ENCODE measurements around the gene LSAMP. TPM values are rescaled to one million over a fixed set of nuclear protein-coding genes. Genes with fewer than 3 reads are reported as not detected.
A peak's percentile ranks its signal among the peaks of the same experiment; 100 is the strongest.

The LSAMP gene
- total and polyA plus RNA-seq, 9 of the 15 experiments (the other 6 are each of a cell fraction or from before 2014, with no cell fraction given) = 0.09 to 0.11 TPM; not detected in 7

- H3K4me2 ChIP-seq (ENCODE audit: insufficient read depth, low read length) = no peak overlapping the region
- CTCF ChIA-PET (ENCODE audit: low intra/inter-chr PET ratio) = no interaction called here
- no peaks in the 10 kb centered on the region for H3K79me2 ChIP-seq (ENCODE audit: control insufficient read depth, insufficient read depth, low read length)
- POLR2A ChIA-PET = no interaction called here
- H2AFZ ChIP-seq (ENCODE audit: low read depth, low read length) = peak overlapping the region; percentile 40; the same call in 1 of the 2 replicates
- no TSS peak for BruUV-seq (replicated peaks)
- in situ Hi-C loops (cut with MboI) = no loop called here
- H3K4me1 ChIP-seq (replicated peaks in 1 of 2; ENCODE audit: control insufficient read depth in 2 of 2, insufficient read depth in 2 of 2, low read length in 2 of 2) = no peaks in the 10 kb centered on the region; a peak in 1 of 5 replicates
- intact Hi-C loops (cut with micrococcal nuclease) = no loop called here
- DNase-seq (ENCODE audit: extremely low read depth in 1 of 4, low spot score in 3 of 4) (peak; percentile 28 to 52 (median 36)), ATAC-seq (peak; percentile 78), FAIRE-seq (peak; percentile 70)
- no peak overlapping the region for H3K4me3 ChIP-seq
- no peaks in the 10 kb centered on the region for H3K9me3 ChIP-seq (replicated peaks; ENCODE audit: control insufficient read depth, insufficient read depth, low read depth, low read length)
- no peaks in the 10 kb centered on the region for H3K9me1 ChIP-seq (ENCODE audit: control insufficient read depth, insufficient read depth, low read length)
- no peaks in the 10 kb centered on the region for H3K27me3 ChIP-seq (ENCODE audit: control insufficient read depth in 2 of 2, insufficient read depth in 2 of 2, low read length in 2 of 2)
- no peak overlapping the region for H3K27ac ChIP-seq (ENCODE audit: extremely low read depth, low read depth, low read length)
- WGBS (ENCODE audit: insufficient coverage, low coverage, missing lambda C conversion rate) = 5% methylated on average over 2 of the region's 3 CpGs
- no peaks in the 10 kb centered on the region for H3K36me3 ChIP-seq (ENCODE audit: control insufficient read depth, insufficient read depth, low read length)
- no peak overlapping the region for H3K9ac ChIP-seq (ENCODE audit: insufficient read depth in 1 of 2, low read depth in 2 of 2, low read length in 2 of 2)
- no peaks in the 10 kb centered on the region for H4K20me1 ChIP-seq (replicated peaks; ENCODE audit: control insufficient read depth, insufficient read depth, low read length)
- TF ChIP-seq ZNF277 (CRISPR knock-in tag; IDR thresholded peaks at IDR 0.05; ENCODE audit: borderline replicate concordance) (no peak), DPF2 (IDR thresholded peaks at IDR 0.05) (peak; percentile 74), AFF1 (IDR thresholded peaks at IDR 0.05; ENCODE audit: low read depth in 1 of 2, partially characterized antibody in 2 of 2) (no peak), SMARCE1 (IDR thresholded peaks at IDR 0.05) (peak; percentile 77), SMARCA4 (IDR thresholded peaks at IDR 0.05) (peak; percentile 76), NFE2 (IDR thresholded peaks at IDR 0.05; ENCODE audit: low read depth) (0 out of 2 replicates have a peak, but pooled peaks have one; percentile 20), CHD2 (IDR thresholded peaks at IDR 0.05; ENCODE audit: low read depth, low read length) (no peak), CREM (IDR thresholded peaks at IDR 0.05; ENCODE audit: low read depth) (0 out of 2 replicates have a peak, but pooled peaks have one; percentile 12), JUNB (CRISPR knock-in tag; conservative IDR thresholded peaks at IDR 0.05) (peak; percentile 87), JUN (IDR thresholded peaks at IDR 0.05; ENCODE audit: borderline replicate concordance, low read depth, low read length) (peak; percentile 95), JUN (CRISPR knock-in tag; IDR thresholded peaks at IDR 0.05; ENCODE audit: borderline replicate concordance) (no peak), FOS (IDR thresholded peaks at IDR 0.05; ENCODE audit: extremely low read depth, insufficient read length) (peak; percentile 69), JUND (IDR thresholded peaks at IDR 0.05; ENCODE audit: borderline replicate concordance, low read depth, low read length) (peak; percentile 93), JUND (tag; IDR thresholded peaks at IDR 0.05; ENCODE audit: borderline replicate concordance, low read depth, low read length) (peak; percentile 95), EHMT2 (IDR thresholded peaks at IDR 0.05) (peak; percentile 94), ATF3 (IDR thresholded peaks at IDR 0.05) (peak; percentile 96), ATF3 (CRISPR knock-in tag; conservative IDR thresholded peaks at IDR 0.05) (no peak), ARID1B (IDR thresholded peaks at IDR 0.05) (peak; percentile 72), FOSL1 (tag; conservative IDR thresholded peaks at IDR 0.05) (peak; percentile 98)
Measured at GRCh38 chr3:115790759-115791158, 654.5 kb downstream of the LSAMP start.
